Measurements from ENCODE around the gene ALOX15.
"Not testable (repeated sequence)": the region's sequence is repeated elsewhere in the genome, so short reads cannot be mapped to it uniquely, and the experiment has no call there.

The ALOX15 gene, protein sequence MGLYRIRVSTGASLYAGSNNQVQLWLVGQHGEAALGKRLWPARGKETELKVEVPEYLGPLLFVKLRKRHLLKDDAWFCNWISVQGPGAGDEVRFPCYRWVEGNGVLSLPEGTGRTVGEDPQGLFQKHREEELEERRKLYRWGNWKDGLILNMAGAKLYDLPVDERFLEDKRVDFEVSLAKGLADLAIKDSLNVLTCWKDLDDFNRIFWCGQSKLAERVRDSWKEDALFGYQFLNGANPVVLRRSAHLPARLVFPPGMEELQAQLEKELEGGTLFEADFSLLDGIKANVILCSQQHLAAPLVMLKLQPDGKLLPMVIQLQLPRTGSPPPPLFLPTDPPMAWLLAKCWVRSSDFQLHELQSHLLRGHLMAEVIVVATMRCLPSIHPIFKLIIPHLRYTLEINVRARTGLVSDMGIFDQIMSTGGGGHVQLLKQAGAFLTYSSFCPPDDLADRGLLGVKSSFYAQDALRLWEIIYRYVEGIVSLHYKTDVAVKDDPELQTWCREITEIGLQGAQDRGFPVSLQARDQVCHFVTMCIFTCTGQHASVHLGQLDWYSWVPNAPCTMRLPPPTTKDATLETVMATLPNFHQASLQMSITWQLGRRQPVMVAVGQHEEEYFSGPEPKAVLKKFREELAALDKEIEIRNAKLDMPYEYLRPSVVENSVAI

DNA sequence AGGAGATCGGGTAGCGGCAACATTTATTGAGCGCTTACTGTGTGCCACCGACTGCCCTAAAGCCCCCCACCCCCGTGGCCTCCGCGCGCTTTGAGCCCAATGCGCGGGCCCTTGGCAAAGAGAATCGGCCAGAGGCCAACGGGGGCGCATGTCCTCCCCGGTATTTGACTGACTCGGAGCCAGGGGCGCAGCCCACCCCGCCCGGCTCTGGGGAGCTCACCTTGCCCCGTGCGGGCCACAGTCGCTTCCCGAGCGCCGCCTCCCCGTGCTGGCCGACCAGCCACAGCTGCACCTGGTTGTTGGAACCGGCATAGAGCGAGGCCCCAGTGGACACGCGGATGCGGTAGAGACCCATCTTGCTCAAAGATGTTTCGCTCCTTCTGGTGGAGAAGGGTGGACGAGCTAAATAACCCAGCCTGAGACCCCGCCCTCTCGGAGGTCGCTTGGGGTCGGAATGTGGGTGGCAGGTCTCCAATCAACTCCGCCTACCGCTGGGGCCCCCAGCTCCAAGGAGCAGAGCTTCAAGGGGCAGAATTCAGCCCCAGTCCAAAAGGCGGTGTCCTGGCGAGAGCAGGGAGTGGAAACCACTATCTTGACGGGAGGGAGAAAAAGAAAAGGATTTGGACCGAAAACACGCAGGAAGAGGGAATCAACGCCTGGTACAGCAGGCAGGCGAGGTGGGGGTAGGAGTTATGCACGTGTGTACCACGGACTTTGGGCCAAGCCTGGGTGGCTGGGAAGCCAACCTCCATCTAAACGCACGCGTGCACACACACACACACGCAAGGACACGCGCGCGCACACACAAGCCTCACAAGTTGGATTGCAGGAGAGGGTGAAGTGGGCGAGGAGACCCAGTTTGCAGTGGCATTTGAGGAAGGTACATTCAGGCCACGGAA is at the start of gene ALOX15:
Gene ALOX15 (minus strand): TSS at position 382 of the 899 bp plus-strand sequence. CDS start 27 bp downstream, at position 355.
- no peaks in the 10 kb centered on the region for H3K4me1 ChIP-seq (ENCODE audit: insufficient read depth, low read length)
- no peak for ATAC-seq (ENCODE audit: insufficient read depth, low read depth)
- H3K9ac ChIP-seq (ENCODE audit: low read depth, low read length) = no peak within 1 kb of the TSS
- no peaks in the 10 kb centered on the region for H3K36me3 ChIP-seq (ENCODE audit: insufficient read depth, low read length)
- peaks cover 1% of the 10 kb centered on the region; the same call in 1 of the 2 replicates for H4K20me1 ChIP-seq (ENCODE audit: insufficient read depth, low read length)
- H3K9me3 ChIP-seq (ENCODE audit: insufficient read depth, low read length, severe bottlenecking) = no peaks in the 10 kb centered on the region
- no peak for DNase-seq
- no peak within 1 kb of the TSS for H2AFZ ChIP-seq (ENCODE audit: low read depth, low read length)
- no peaks in the 10 kb centered on the region for H3K79me2 ChIP-seq (ENCODE audit: insufficient read depth, low read length)
- TF ChIP-seq, protein P1, sequence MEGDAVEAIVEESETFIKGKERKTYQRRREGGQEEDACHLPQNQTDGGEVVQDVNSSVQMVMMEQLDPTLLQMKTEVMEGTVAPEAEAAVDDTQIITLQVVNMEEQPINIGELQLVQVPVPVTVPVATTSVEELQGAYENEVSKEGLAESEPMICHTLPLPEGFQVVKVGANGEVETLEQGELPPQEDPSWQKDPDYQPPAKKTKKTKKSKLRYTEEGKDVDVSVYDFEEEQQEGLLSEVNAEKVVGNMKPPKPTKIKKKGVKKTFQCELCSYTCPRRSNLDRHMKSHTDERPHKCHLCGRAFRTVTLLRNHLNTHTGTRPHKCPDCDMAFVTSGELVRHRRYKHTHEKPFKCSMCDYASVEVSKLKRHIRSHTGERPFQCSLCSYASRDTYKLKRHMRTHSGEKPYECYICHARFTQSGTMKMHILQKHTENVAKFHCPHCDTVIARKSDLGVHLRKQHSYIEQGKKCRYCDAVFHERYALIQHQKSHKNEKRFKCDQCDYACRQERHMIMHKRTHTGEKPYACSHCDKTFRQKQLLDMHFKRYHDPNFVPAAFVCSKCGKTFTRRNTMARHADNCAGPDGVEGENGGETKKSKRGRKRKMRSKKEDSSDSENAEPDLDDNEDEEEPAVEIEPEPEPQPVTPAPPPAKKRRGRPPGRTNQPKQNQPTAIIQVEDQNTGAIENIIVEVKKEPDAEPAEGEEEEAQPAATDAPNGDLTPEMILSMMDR (IDR thresholded peaks at IDR 0.05; ENCODE audit: borderline replicate concordance, extremely low read depth, low read length, poor library complexity, severe bottlenecking) = no peak
- no peak for TF ChIP-seq EZH2 (IDR thresholded peaks at IDR 0.05; ENCODE audit: borderline replicate concordance, low read depth, low read length, severe bottlenecking)
- H3K27ac ChIP-seq (ENCODE audit: low read length) = no peak within 1 kb of the TSS
- peaks cover 20% of the 10 kb centered on the region for H3K27me3 ChIP-seq (ENCODE audit: insufficient read depth, low read length, poor library complexity)
- H3K4me3 ChIP-seq (ENCODE audit: low read depth in 1 of 2, low read length in 2 of 2) = no peak within 1 kb of the TSS
- no peak within 1 kb of the TSS for H3K4me2 ChIP-seq (ENCODE audit: insufficient read depth, low read length)

DNA sequence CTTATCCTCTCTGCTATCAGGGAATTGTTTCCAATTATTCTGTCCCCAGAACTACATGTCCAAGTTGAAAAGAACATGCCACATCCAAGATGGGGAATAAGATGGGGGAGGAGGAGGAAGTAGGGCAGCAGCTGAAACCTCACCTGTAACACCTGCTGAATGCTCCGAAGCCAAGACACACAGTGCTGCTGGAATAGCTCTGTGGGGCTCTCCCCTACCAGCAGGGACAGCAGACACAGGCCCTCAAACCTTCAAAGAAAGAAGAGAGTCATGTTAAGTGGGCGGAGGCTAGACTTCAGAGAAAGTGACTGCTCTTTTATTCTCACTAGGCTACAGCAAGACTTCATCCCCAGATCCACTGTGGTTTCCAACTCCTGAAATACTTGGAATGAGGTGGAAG is 49.3 kb upstream of the ALOX15 start:
- TF ChIP-seq EZH2 (IDR thresholded peaks at IDR 0.05; ENCODE audit: borderline replicate concordance, low read depth, low read length, severe bottlenecking) = no peak
- TF ChIP-seq, protein P1 (IDR thresholded peaks at IDR 0.05; ENCODE audit: borderline replicate concordance, extremely low read depth, low read length, poor library complexity, severe bottlenecking) = no peak
- no peaks in the 10 kb centered on the region for H3K27me3 ChIP-seq (ENCODE audit: insufficient read depth, low read length, poor library complexity)
- H3K9ac ChIP-seq (ENCODE audit: low read depth, low read length) = no peak overlapping the region
- ATAC-seq (ENCODE audit: insufficient read depth, low read depth) (no peak), DNase-seq (no peak)
- peaks cover 83% of the 10 kb centered on the region for H3K79me2 ChIP-seq (ENCODE audit: insufficient read depth, low read length)
- H4K20me1 ChIP-seq (ENCODE audit: insufficient read depth, low read length) = peaks cover 32% of the 10 kb centered on the region
- H3K36me3 ChIP-seq (ENCODE audit: insufficient read depth, low read length) = peaks cover 62% of the 10 kb centered on the region
- no peaks in the 10 kb centered on the region for H3K9me3 ChIP-seq (ENCODE audit: insufficient read depth, low read length, severe bottlenecking)
- H3K4me3 ChIP-seq (ENCODE audit: low read depth in 1 of 2, low read length in 2 of 2) = no peak overlapping the region
- no peak overlapping the region for H2AFZ ChIP-seq (ENCODE audit: low read depth, low read length)
- H3K27ac ChIP-seq (ENCODE audit: low read length) = no peak overlapping the region
- H3K4me1 ChIP-seq (ENCODE audit: insufficient read depth, low read length) = no peaks in the 10 kb centered on the region
- no peak overlapping the region for H3K4me2 ChIP-seq (ENCODE audit: insufficient read depth, low read length)

DNA sequence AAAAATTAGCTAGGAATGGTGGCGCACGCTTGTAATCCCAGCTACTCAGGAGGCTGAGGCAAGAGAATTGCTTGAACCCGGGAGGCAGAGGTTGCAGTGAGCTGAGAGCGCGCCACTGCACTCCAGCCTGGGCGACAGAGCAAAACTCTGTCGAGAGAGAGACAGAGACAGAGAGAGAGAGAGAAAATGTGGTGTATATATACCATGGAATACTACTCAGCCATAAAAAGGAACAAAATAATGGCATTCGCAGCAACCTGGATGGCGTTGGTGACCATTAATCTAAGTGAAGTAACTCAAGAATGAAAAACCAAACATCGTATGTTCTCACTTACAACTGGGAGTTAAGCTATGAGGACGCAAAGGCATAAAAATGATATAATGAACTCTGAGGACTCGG is 48.4 kb upstream of the ALOX15 start:
- DNase-seq; H3K4me1 ChIP-seq (ENCODE audit: insufficient read depth, low read length); H3K4me2 ChIP-seq (ENCODE audit: insufficient read depth, low read length); H3K9me3 ChIP-seq (ENCODE audit: insufficient read depth, low read length, severe bottlenecking); H3K27ac ChIP-seq (ENCODE audit: low read length); H3K9ac ChIP-seq (ENCODE audit: low read depth, low read length); H3K27me3 ChIP-seq (ENCODE audit: insufficient read depth, low read length, poor library complexity); H3K4me3 ChIP-seq (ENCODE audit: low read depth in 1 of 2, low read length in 2 of 2); ATAC-seq (ENCODE audit: insufficient read depth, low read depth); H2AFZ ChIP-seq (ENCODE audit: low read depth, low read length): not testable (repeated sequence)
- Histone ChIP-seq H3K79me2 (ENCODE audit: insufficient read depth, low read length) (peaks cover 82% of the 10 kb centered on the region), H4K20me1 (ENCODE audit: insufficient read depth, low read length) (peaks cover 37% of the 10 kb centered on the region), H3K36me3 (ENCODE audit: insufficient read depth, low read length) (peaks cover 69% of the 10 kb centered on the region)

DNA sequence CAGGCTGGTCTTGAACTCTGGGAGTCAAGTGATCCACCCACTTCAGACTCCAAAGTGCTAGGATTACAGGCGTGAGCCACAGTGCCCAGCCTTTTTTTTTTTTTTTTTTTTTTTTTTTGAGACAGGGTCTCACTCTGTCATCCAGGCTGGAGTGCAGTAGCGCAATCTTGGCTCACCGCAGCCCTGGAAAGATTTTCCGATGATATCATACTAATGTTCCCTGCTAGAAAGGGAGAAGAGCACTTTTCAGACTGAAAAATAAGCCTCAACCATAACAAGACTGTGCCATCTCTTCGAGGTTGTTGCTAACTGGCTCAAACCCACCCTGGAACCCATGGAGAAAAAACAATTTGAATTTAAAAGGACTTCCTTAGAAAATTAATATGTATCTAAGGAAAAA is 42.3 kb upstream of the ALOX15 start:
- H3K4me3 ChIP-seq (ENCODE audit: low read depth in 1 of 2, low read length in 2 of 2); H3K27ac ChIP-seq (ENCODE audit: low read length); ATAC-seq (ENCODE audit: insufficient read depth, low read depth); H3K9ac ChIP-seq (ENCODE audit: low read depth, low read length); H2AFZ ChIP-seq (ENCODE audit: low read depth, low read length); H3K4me1 ChIP-seq (ENCODE audit: insufficient read depth, low read length); H3K9me3 ChIP-seq (ENCODE audit: insufficient read depth, low read length, severe bottlenecking); DNase-seq; H3K4me2 ChIP-seq (ENCODE audit: insufficient read depth, low read length); H3K27me3 ChIP-seq (ENCODE audit: insufficient read depth, low read length, poor library complexity): not testable (repeated sequence)
- Histone ChIP-seq H3K36me3 (ENCODE audit: insufficient read depth, low read length) (peaks cover 81% of the 10 kb centered on the region), H4K20me1 (ENCODE audit: insufficient read depth, low read length) (peaks cover 15% of the 10 kb centered on the region), H3K79me2 (ENCODE audit: insufficient read depth, low read length) (peaks cover 34% of the 10 kb centered on the region)
